CD4-positive, alpha-beta T cell (primary cell): Measurements from ENCODE around the gene TIMELESS. TPM values are rescaled to one million over a fixed set of nuclear protein-coding genes. Genes with fewer than 3 reads are reported as not detected.
"Not testable (repeated sequence)": the region's sequence is repeated elsewhere in the genome, so short reads cannot be mapped to it uniquely, and the experiment has no call there.

Experiments
- ATAC-seq: fragments of 200-7000 bp; cut with Tn5 transposase; one replicate; pipeline ENCODE4 v1.10.0; 2022; ENCODE audit warnings: mild to moderate bottlenecking; ENCODE audit not compliant: poor library complexity
- CTCF ChIA-PET: fragments of 350-600 bp; sonication (Branson Sonifier 250); formaldehyde crosslinking; loops from one replicate; lab custom pipeline; 2021; ENCODE audit warnings: antibody characterized with exemption, inconsistent platforms; lab: Charles Lee
- POLR2A ChIA-PET: fragments of 350-600 bp; sonication (Branson Sonifier 250); formaldehyde crosslinking; loops from one replicate; lab custom pipeline; 2021; ENCODE audit warnings: antibody characterized with exemption, inconsistent platforms; lab: Charles Lee
- DNase-seq, 14 experiments: peaks; one replicate each; pipeline ENCODE4 v3.0.0-alpha.2; 2013 to 2020; ENCODE audit warnings: mixed read lengths in 2 of 14
- H3K27ac ChIP-seq, 2 donors: one replicate each; pipeline versions ENCODE4 v1.5.1 to v1.7.0; 2013; ENCODE audit warnings: low read length in 2 of 2, low read depth in 1 of 2, mild to moderate bottlenecking in 1 of 2
- H3K27me3 ChIP-seq, 2 experiments: 1 replicate in 1 of 2; 2 replicates in 1 of 2; pipeline versions ENCODE4 v1.6.1 to v1.7.0; 2013; ENCODE audit warnings: low read length in 2 of 2, control low read depth in 1 of 2, mild to moderate bottlenecking in 1 of 2, moderate library complexity in 1 of 2; ENCODE audit not compliant: insufficient read depth in 2 of 2, control insufficient read depth in 1 of 2
- H3K36me3 ChIP-seq: one replicate; pipeline ENCODE4 v1.6.1; 2013; ENCODE audit warnings: low read length, control low read depth; ENCODE audit not compliant: insufficient read depth
- H3K4me1 ChIP-seq: one replicate; pipeline ENCODE4 v1.6.1; 2013; ENCODE audit warnings: low read length, control low read depth; ENCODE audit not compliant: insufficient read depth
- H3K4me3 ChIP-seq: one replicate; pipeline ENCODE4 v1.5.1; 2013; ENCODE audit warnings: mild to moderate bottlenecking, low read length, moderate library complexity
- H3K9me3 ChIP-seq, 2 experiments: 1 replicate in 1 of 2; 2 replicates in 1 of 2; pipeline versions ENCODE4 v1.6.1 to v1.7.0; 2013; ENCODE audit warnings: low read length in 2 of 2, mild to moderate bottlenecking in 2 of 2, control low read depth in 1 of 2, moderate library complexity in 1 of 2; ENCODE audit not compliant: control insufficient read depth in 1 of 2, insufficient read depth in 1 of 2
- H3K27ac Mint-ChIP-seq: one replicate; pipeline ENCODE4 v1.8.0; 2020; ENCODE audit warnings: mixed read lengths
- H3K27me3 Mint-ChIP-seq: one replicate; pipeline ENCODE4 v1.8.0; 2021; ENCODE audit warnings: mixed read lengths
- H3K36me3 Mint-ChIP-seq: one replicate; pipeline ENCODE4 v1.8.0; 2021; ENCODE audit warnings: low read depth, mixed read lengths
- H3K4me1 Mint-ChIP-seq: one replicate; pipeline ENCODE4 v1.8.0; 2021; ENCODE audit warnings: low read depth, mixed read lengths
- H3K4me3 Mint-ChIP-seq: one replicate; pipeline ENCODE4 v1.8.0; 2020; ENCODE audit warnings: mild to moderate bottlenecking, mixed read lengths
- H3K9me3 Mint-ChIP-seq: one replicate; pipeline ENCODE4 v1.8.0; 2020; ENCODE audit warnings: mixed read lengths
- CTCF ChIP-seq: fragments of 200-600 bp; IDR thresholded peaks from one replicate; pipeline ENCODE4 v1.8.0; 2022; ENCODE audit warnings: antibody characterized with exemption, mild to moderate bottlenecking
- intact Hi-C, 2 experiments: fragments of 100-400 bp; cut with DNase I in 1 of 2; cut with micrococcal nuclease in 1 of 2; formaldehyde crosslinking; loops; one replicate each; pipeline versions ENCODE4 v1.15.1 to v1.9.0; 2023 to 2025; cut with DNase I, micrococcal nuclease
- total RNA-seq, 174 experiments: library from RNA in 2 of 174; stranded (reverse) in 2 of 174; gene quantifications; one replicate each; pipeline ENCODE4 v1.2.3 and lab custom pipeline; 2021 to 2026

The TIMELESS gene
- total RNA-seq, 2 experiments from 2014 or later: 3.0 to 3.1 TPM

- no peaks in the 10 kb centered on the region for H3K27me3 Mint-ChIP-seq
- POLR2A ChIA-PET: no interaction called here
These were observed 40.3 kb downstream of the TIMELESS start for GRCh38 chr12:56408799-56409417.

GRCh38 chr12:56404227-56404626 is 45.0 kb downstream of the TIMELESS start:
- POLR2A ChIA-PET, CTCF ChIA-PET, ATAC-seq, H3K4me3 ChIP-seq, DNase-seq, H3K4me1 Mint-ChIP-seq, H3K4me1 ChIP-seq, H3K9me3 ChIP-seq, H3K27ac ChIP-seq, H3K27ac Mint-ChIP-seq, H3K4me3 Mint-ChIP-seq, H3K9me3 Mint-ChIP-seq, H3K36me3 ChIP-seq, H3K27me3 Mint-ChIP-seq, H3K36me3 Mint-ChIP-seq, H3K27me3 ChIP-seq, intact Hi-C loops: not testable (repeated sequence)

More at GRCh38 chr12:56408799-56409417, 40.3 kb downstream of the TIMELESS start:
- H3K4me3 Mint-ChIP-seq: no peak overlapping the region
- H3K27ac ChIP-seq: no peak overlapping the region
- no peaks in the 10 kb centered on the region for H3K9me3 ChIP-seq
- H3K27me3 ChIP-seq: no peaks in the 10 kb centered on the region
- no peak for ATAC-seq
- H3K36me3 ChIP-seq: no peaks in the 10 kb centered on the region
- CTCF ChIA-PET: no interaction called here
- no peak overlapping the region for H3K27ac Mint-ChIP-seq
- intact Hi-C loops: no loop called here
- TF ChIP-seq CTCF: no peak
- H3K36me3 Mint-ChIP-seq: no peaks in the 10 kb centered on the region
- H3K4me1 ChIP-seq: no peaks in the 10 kb centered on the region
- DNase-seq: no peak
- H3K4me3 ChIP-seq: no peak overlapping the region
- H3K9me3 Mint-ChIP-seq: no peaks in the 10 kb centered on the region
- no peaks in the 10 kb centered on the region for H3K4me1 Mint-ChIP-seq

GRCh38 chr12:56401612-56402011 is 47.6 kb downstream of the TIMELESS start:
- H3K4me3 ChIP-seq, DNase-seq, H3K4me1 ChIP-seq, intact Hi-C loops, H3K27ac Mint-ChIP-seq, H3K9me3 Mint-ChIP-seq, H3K27me3 ChIP-seq, POLR2A ChIA-PET, H3K27me3 Mint-ChIP-seq, H3K4me3 Mint-ChIP-seq, CTCF ChIA-PET, ATAC-seq, H3K36me3 Mint-ChIP-seq, H3K27ac ChIP-seq, H3K4me1 Mint-ChIP-seq, H3K9me3 ChIP-seq, H3K36me3 ChIP-seq: not testable (repeated sequence)

- H3K36me3 Mint-ChIP-seq, H3K9me3 Mint-ChIP-seq, H3K27me3 ChIP-seq, H3K9me3 ChIP-seq, H3K4me1 ChIP-seq, H3K27me3 Mint-ChIP-seq, H3K36me3 ChIP-seq, DNase-seq, H3K4me1 Mint-ChIP-seq, POLR2A ChIA-PET, H3K4me3 ChIP-seq, CTCF ChIA-PET, intact Hi-C loops, H3K4me3 Mint-ChIP-seq, ATAC-seq, H3K27ac Mint-ChIP-seq, H3K27ac ChIP-seq: not testable (repeated sequence)
These were observed 48.1 kb downstream of the TIMELESS start for GRCh38 chr12:56401125-56401524.

- H3K36me3 Mint-ChIP-seq, ATAC-seq, H3K4me1 ChIP-seq, POLR2A ChIA-PET, H3K4me3 Mint-ChIP-seq, CTCF ChIA-PET, H3K36me3 ChIP-seq, H3K9me3 ChIP-seq, H3K27ac ChIP-seq, H3K27me3 Mint-ChIP-seq, H3K27me3 ChIP-seq, H3K4me1 Mint-ChIP-seq, intact Hi-C loops, DNase-seq, H3K9me3 Mint-ChIP-seq, H3K27ac Mint-ChIP-seq, H3K4me3 ChIP-seq: not testable (repeated sequence)
These were observed 49.8 kb downstream of the TIMELESS start for GRCh38 chr12:56399466-56399865.
